CD4-positive, alpha-beta T cell treated with Interleukin-10 for 1 hour (primary cell): ENCODE results near the gene FMN1.

ENCODE experiments used
- DNase-seq: peaks from one replicate; pipeline ENCODE4 v3.0.0-alpha.2; 2020

FMN1 gene

GRCh38 chr15:33045066-33045810, 149.3 kb downstream of the FMN1 start:
- no peak for DNase-seq

- DNase-seq, result no peak
Observed at GRCh38 chr15:33044598-33044997, 149.9 kb downstream of the FMN1 start.

DNA sequence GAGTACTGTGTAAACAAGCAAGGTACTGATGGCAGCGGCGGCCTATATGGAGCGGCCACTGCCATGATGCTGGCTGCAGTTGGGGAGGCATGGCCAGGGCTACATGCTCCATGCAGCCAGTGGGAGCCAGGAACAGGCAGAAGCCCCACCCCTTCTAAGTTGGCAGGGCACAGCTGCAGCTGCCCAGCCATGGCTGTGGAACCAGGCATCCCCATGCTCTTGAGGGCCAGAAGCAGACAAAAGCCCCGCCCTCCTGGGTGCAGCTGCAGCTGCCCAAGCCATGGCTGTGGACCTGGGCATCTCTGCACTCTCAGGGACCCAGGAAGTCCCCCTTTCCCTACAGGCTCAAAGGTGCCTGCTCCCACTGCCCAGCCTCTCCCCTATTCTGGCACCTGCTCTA, 150.9 kb downstream of the FMN1 start:
- DNase-seq, result no peak

DNA sequence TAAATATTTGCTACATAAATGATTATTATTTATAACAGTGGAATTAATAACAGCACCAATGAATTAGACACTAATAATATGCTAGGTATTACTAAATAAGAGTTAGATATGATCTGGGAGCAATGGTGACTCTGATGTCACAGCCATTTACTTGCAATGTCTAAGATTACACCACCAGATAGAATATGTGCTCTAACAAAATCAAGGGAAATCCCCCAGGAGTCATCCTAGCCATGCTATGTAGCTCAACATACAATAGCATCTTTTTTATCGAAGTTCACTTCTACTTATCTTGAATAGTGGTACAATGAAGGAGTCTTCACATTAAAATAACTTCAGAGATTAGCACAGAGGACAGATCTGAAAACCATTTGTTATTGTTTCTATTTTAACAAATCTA, 154.0 kb downstream of the FMN1 start:
- no peak for DNase-seq

DNA sequence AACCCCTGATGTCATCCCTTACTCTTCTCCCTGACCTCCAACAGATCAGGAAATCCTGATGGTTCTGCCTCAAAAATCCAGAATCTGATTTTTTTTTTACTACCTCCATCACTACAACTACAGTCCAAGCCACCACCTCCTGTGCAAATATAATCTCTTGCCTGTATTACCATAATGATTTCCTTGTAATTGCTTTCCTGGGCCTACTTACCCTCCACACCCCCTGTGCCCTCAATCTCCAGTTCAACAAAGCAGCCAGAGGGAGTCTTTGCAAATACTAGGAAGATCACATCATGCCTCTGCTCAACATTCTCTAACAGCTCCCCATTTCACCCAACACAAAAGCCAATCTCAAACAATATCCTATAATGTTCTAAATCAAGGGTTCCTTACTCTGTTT, 159.9 kb downstream of the FMN1 start:
- DNase-seq, result no peak

- DNase-seq, result no peak
Observed at GRCh38 chr15:33032053-33032452, 162.5 kb downstream of the FMN1 start.

DNA sequence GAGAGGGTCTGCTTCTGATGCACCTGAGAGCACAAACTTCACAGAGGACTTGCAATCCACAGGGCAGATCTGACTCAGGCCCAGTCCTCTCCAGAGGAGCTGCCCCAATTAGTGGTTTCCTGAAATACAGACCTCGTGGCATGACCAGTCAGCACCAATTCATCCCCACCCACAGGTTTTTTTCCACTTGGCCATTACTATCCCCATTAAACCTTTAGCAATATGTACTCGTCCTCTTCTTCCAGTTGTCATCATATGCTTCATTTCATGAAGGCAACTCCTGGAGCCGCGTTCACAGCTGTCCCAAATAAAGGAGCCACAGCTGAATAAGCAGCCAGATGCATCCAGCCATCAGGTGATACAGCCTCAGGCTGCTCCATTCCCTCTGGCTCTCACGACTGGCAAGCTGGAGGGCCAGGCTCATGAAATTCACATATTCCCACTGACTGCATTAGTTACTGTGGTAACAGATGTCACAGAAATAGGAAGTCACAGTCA, 163.1 kb downstream of the FMN1 start:
- no peak for DNase-seq

DNA sequence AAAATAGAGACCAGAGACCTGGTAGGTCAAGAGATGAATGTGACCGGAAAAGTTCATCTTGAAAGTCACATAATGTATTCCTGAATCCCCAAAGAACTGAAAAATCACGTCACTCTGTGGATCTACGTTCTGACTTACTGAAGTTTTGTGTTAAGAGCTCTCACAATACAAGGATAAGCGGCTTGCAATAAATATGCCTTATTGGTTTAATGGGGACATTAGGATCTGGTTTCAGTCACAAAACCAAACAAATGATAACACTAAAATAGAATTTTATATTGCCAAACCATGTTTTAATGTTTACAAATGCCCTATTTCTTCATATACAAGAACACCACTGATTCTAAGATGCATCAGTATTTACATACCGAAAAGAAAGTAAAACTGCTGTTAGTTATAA, 164.2 kb downstream of the FMN1 start:
- no peak for DNase-seq

GRCh38 chr15:33029109-33029652, 165.3 kb downstream of the FMN1 start:
- no peak for DNase-seq

DNA sequence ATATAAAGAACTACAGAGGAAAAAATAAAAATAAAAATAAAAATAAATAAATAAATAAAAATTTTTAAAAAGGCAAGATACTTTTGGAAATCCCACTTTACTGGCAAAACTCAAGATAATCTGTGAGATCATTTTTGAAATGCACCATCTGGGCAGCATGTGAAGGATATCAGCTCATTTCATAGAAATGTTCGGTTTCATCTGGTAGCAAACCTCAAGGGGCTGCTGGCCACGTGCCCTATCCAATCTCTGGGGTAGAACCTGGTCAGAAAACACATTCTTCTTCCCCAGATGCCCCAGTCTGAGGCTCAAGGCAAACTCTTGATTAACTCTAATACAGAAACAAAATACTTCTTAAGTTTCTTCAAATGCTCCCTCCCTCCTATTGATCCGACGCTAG, 166.0 kb downstream of the FMN1 start:
- DNase-seq, result no peak

- DNase-seq, result no peak
Observed at GRCh38 chr15:33027306-33028035, 167.0 kb downstream of the FMN1 start.

GRCh38 chr15:33026614-33027013, 167.9 kb downstream of the FMN1 start:
- no peak for DNase-seq

DNA sequence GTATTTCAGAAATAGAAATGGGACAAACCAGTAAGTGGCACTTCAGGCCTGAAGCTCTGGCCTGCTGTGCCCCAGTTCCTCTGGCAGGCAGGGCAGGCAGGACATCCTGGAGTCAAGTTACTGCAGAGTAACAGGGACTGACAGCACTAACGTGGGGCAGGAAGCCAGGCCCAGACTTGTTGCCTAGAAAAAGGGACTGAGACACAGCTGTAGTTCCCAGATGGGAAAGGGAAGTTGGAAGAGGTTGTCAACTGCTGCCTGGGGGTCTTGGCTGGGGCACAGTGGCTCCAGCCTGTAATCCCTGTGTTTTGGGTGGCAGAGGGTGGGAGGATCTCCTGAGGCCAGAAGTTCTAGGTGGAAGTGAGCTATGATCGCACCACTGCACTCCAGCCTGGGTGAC, 171.9 kb downstream of the FMN1 start:
- DNase-seq, result no peak

- no peak for DNase-seq
Observed at GRCh38 chr15:33021806-33022389, 172.6 kb downstream of the FMN1 start.

DNA sequence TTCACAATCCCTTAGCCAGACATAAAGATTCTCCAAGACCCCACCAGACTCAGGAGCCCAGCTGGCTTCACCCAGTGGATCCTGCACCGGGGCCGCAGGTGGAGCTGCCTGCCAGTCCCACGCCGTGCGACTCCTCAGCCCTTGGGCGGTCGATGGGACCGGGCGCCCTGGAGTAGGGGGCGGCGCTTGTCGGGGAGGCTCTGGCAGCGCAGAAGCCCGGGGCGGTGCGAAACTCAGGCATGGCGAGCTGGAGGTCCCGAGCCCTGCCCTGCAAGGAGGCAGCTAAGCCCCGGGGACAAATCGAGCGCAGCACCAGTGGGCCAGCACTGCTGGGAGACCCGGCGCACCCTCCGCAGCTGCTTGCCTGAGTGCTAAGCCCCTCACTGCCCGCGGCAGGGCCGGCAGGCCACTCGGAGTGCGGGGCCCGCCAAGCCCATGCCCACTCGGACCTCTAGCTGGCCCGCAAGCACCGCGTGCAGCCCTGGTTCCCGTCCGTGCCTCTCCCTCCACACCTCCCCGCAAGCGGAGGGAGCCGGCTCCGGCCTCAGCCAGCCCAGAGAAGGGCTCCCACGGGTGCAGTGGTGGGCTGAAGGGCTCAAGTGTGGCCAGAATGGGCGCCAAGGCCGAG, 175.0 kb downstream of the FMN1 start:
- no peak for DNase-seq

- no peak for DNase-seq
Observed at GRCh38 chr15:33016405-33017024, 178.0 kb downstream of the FMN1 start.

- no peak for DNase-seq
Observed at GRCh38 chr15:33014586-33014985, 179.9 kb downstream of the FMN1 start.

GRCh38 chr15:33013827-33014445, 180.6 kb downstream of the FMN1 start:
- DNase-seq, result no peak

DNA sequence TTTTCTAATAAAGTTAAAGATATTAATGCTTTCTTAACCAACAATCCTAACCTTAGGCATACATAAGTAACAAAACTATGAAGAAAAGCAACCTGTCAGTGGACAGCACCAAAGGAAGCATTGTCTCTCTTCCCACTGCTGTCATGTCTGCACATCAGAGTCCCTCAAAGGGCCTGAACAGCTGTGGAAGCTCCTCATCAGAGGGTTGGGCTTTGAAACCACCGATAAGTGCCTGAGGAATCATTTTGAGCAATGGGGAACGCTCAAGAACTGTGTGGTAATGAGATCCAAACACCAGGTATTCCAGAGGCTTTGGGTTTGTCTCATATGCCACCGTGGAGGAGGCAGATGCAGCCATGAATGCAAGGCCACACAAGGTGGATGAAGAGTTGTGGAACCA, 182.5 kb downstream of the FMN1 start:
- no peak for DNase-seq

- DNase-seq, result no peak
Observed at GRCh38 chr15:33009603-33010002, 184.9 kb downstream of the FMN1 start.

- no peak for DNase-seq
Observed at GRCh38 chr15:33009026-33009425, 185.5 kb downstream of the FMN1 start.

DNA sequence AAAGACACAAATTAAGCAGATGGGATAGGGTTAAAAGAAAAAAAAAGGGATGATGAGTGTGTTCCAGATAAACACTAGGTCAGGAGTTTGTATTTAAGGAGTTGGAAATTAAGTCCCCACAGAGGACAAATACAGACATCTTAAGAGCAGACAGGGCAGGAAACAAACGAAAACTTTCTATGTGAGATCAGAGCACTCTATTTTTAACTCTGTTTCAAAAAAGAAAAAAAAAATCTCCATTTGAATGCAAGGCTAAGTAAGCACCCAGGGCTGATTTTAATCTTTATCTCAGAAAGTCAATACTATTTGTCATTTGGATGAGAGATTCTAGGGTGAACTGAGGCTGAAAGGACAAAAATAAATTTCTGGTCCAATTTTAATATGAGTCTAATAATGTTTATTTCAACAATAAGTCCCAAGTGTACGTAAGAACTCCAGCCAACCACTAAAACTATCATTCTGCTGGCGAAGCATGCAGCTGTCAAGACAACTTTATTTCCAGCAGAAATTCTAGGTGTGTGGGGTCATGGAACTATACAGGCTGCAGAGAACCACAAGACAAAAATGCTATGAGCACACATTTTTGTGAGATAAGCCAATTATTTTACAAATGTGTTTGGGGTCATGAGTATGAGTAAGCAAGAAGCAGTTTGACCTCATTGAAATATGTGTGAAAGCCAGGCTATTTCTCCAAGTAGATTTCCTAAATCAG, 186.1 kb downstream of the FMN1 start:
- DNase-seq, result no peak
